Rectal smooth muscle tissue (tissue), 1 donor: ENCODE measurements around the gene SYF2.
"Not testable (repeated sequence)": the region's sequence is repeated elsewhere in the genome, so short reads cannot be mapped to it uniquely, and the experiment has no call there.

Experiments
- H3K27ac ChIP-seq: one replicate; pipeline ENCODE4 v1.7.0; 2013; ENCODE audit warnings: low read depth, low read length, inconsistent platforms
- H3K27me3 ChIP-seq: one replicate; pipeline ENCODE4 v1.7.0; 2013; ENCODE audit warnings: low read length; ENCODE audit not compliant: control insufficient read depth, insufficient read depth
- H3K36me3 ChIP-seq: one replicate; pipeline ENCODE4 v1.7.0; 2013; ENCODE audit warnings: low read length; ENCODE audit not compliant: control insufficient read depth, insufficient read depth
- H3K4me1 ChIP-seq: one replicate; pipeline ENCODE4 v1.7.0; 2013; ENCODE audit warnings: low read length; ENCODE audit not compliant: control insufficient read depth, insufficient read depth
- H3K4me3 ChIP-seq: one replicate; pipeline ENCODE4 v1.7.0; 2013; ENCODE audit warnings: low read length
- H3K9ac ChIP-seq: one replicate; pipeline ENCODE4 v1.7.0; 2013; ENCODE audit warnings: low read length

SYF2 gene

GRCh38 chr1:25239681-25240541 is 7.6 kb upstream of the SYF2 start:
- H3K9ac ChIP-seq, result peak overlapping the region; percentile 61
- no peaks in the 10 kb centered on the region for H3K27me3 ChIP-seq
- H3K27ac ChIP-seq, result peak overlapping the region; percentile 94
- peaks cover 9% of the 10 kb centered on the region for H3K4me1 ChIP-seq
- peaks cover 9% of the 10 kb centered on the region for H3K36me3 ChIP-seq
- H3K4me3 ChIP-seq, result peak overlapping the region; percentile 82

- H3K4me3 ChIP-seq, result no peak overlapping the region
- H3K4me1 ChIP-seq, result peaks cover 8% of the 10 kb centered on the region
- H3K27ac ChIP-seq, result no peak overlapping the region
- H3K36me3 ChIP-seq, result no peaks in the 10 kb centered on the region
- H3K27me3 ChIP-seq, result no peaks in the 10 kb centered on the region
- no peak overlapping the region for H3K9ac ChIP-seq
These were observed 5.7 kb upstream of the SYF2 start for GRCh38 chr1:25238046-25238445.

- peaks cover 13% of the 10 kb centered on the region for H3K4me1 ChIP-seq
- H3K27me3 ChIP-seq, H3K9ac ChIP-seq, H3K36me3 ChIP-seq, H3K27ac ChIP-seq, H3K4me3 ChIP-seq: not testable (repeated sequence)
These were observed 4.0 kb upstream of the SYF2 start for GRCh38 chr1:25236261-25236660.

GRCh38 chr1:25235411-25235810 is 3.1 kb upstream of the SYF2 start:
- H3K27me3 ChIP-seq, H3K4me3 ChIP-seq, H3K9ac ChIP-seq, H3K36me3 ChIP-seq, H3K27ac ChIP-seq: not testable (repeated sequence)
- peaks cover 11% of the 10 kb centered on the region for H3K4me1 ChIP-seq

- H3K4me3 ChIP-seq, result peak overlapping the region; percentile 86
- H3K4me1 ChIP-seq, result peaks cover 9% of the 10 kb centered on the region
- H3K27me3 ChIP-seq, result no peaks in the 10 kb centered on the region
- peak overlapping the region; percentile 72 for H3K9ac ChIP-seq
- H3K36me3 ChIP-seq, result peaks cover 5% of the 10 kb centered on the region
- H3K27ac ChIP-seq, result peak overlapping the region; percentile 88
These were observed 823 bp upstream of the SYF2 start for GRCh38 chr1:25232866-25233784.

- H3K27me3 ChIP-seq, result no peaks in the 10 kb centered on the region
- no peak overlapping the region for H3K9ac ChIP-seq
- H3K36me3 ChIP-seq, result peaks cover 22% of the 10 kb centered on the region
- H3K4me1 ChIP-seq, result no peaks in the 10 kb centered on the region
- H3K27ac ChIP-seq, result no peak overlapping the region
- no peak overlapping the region for H3K4me3 ChIP-seq
These were observed 8.8 kb downstream of the SYF2 start for GRCh38 chr1:25223471-25223870.

- peaks cover 19% of the 10 kb centered on the region for H3K36me3 ChIP-seq
- H3K9ac ChIP-seq, result no peak overlapping the region
- H3K4me1 ChIP-seq, result no peaks in the 10 kb centered on the region
- H3K27me3 ChIP-seq, result no peaks in the 10 kb centered on the region
- H3K27ac ChIP-seq, result no peak overlapping the region
- H3K4me3 ChIP-seq, result no peak overlapping the region
These were observed 9.7 kb downstream of the SYF2 start for GRCh38 chr1:25222606-25223005.

- Histone ChIP-seq H3K36me3 (peaks cover 15% of the 10 kb centered on the region), H3K27ac (no peak overlapping the region), H3K27me3 (no peaks in the 10 kb centered on the region), H3K4me3 (no peak overlapping the region), H3K9ac (no peak overlapping the region), H3K4me1 (no peaks in the 10 kb centered on the region)
These were observed 11.6 kb downstream of the SYF2 start for GRCh38 chr1:25220666-25221065.

GRCh38 chr1:25219661-25220251 is 12.5 kb downstream of the SYF2 start:
- Histone ChIP-seq H3K27ac (no peak overlapping the region), H3K27me3 (no peaks in the 10 kb centered on the region), H3K36me3 (peaks cover 15% of the 10 kb centered on the region), H3K4me1 (no peaks in the 10 kb centered on the region), H3K9ac (no peak overlapping the region), H3K4me3 (no peak overlapping the region)

- H3K9ac ChIP-seq, result no peak overlapping the region
- H3K27ac ChIP-seq, result no peak overlapping the region
- no peak overlapping the region for H3K4me3 ChIP-seq
- peaks cover 8% of the 10 kb centered on the region for H3K36me3 ChIP-seq
- H3K27me3 ChIP-seq, result no peaks in the 10 kb centered on the region
- H3K4me1 ChIP-seq, result no peaks in the 10 kb centered on the region
These were observed 14.6 kb downstream of the SYF2 start for GRCh38 chr1:25217598-25218232.

- Histone ChIP-seq H3K27ac (no peak overlapping the region), H3K27me3 (no peaks in the 10 kb centered on the region), H3K9ac (no peak overlapping the region), H3K4me1 (no peaks in the 10 kb centered on the region), H3K36me3 (peaks cover 4% of the 10 kb centered on the region), H3K4me3 (no peak overlapping the region)
These were observed 15.3 kb downstream of the SYF2 start for GRCh38 chr1:25217015-25217414.

- Histone ChIP-seq H3K9ac (no peak overlapping the region), H3K27ac (no peak overlapping the region), H3K4me3 (no peak overlapping the region)
These were observed 16.2 kb downstream of the SYF2 start for GRCh38 chr1:25216123-25216522.

More at GRCh38 chr1:25216123-25216522, 16.2 kb downstream of the SYF2 start:
- Histone ChIP-seq H3K4me1 (no peaks in the 10 kb centered on the region), H3K36me3 (peaks cover 4% of the 10 kb centered on the region), H3K27me3 (no peaks in the 10 kb centered on the region)
